Kidney epithelial cell (primary cell): ENCODE measurements around the gene MYL3. TPM values are rescaled to one million over a fixed set of nuclear protein-coding genes. Genes with fewer than 3 reads are reported as not detected.

Source experiments
- DNase-seq: peaks from one replicate; pipeline ENCODE4 v3.0.0-alpha.2; 2010; ENCODE audit warnings: low read depth
- H3K27me3 ChIP-seq: 2 replicates; pipeline ENCODE4 v1.6.0; 2011; ENCODE audit warnings: low read length; ENCODE audit not compliant: control insufficient read depth, insufficient read depth
- H3K36me3 ChIP-seq: 2 replicates; pipeline ENCODE4 v1.5.1; 2011; ENCODE audit warnings: low read length; ENCODE audit not compliant: control insufficient read depth, insufficient read depth
- H3K4me3 ChIP-seq: 2 replicates; pipeline ENCODE4 v1.5.1; 2011; ENCODE audit warnings: low read depth, mild to moderate bottlenecking, control low read depth, low read length
- total RNA-seq: library from RNA; depleted of rRNA; stranded (reverse); fragments of >200 nt; gene quantifications from 2 replicates; pipeline ENCODE4 v1.2.3, GENCODE V29; 2015
- TF ChIP-seq, protein P1 (sequence below): IDR thresholded peaks from 2 replicates; pipeline ENCODE4 v1.5.1; 2011; ENCODE audit warnings: mild to moderate bottlenecking, moderate library complexity, low read length, control low read depth, inconsistent platforms; ENCODE audit not compliant: insufficient read depth, poor library complexity, severe bottlenecking

MYL3 gene
- total RNA-seq, 1 donor from 2014 or later = 0.54 TPM

DNA sequence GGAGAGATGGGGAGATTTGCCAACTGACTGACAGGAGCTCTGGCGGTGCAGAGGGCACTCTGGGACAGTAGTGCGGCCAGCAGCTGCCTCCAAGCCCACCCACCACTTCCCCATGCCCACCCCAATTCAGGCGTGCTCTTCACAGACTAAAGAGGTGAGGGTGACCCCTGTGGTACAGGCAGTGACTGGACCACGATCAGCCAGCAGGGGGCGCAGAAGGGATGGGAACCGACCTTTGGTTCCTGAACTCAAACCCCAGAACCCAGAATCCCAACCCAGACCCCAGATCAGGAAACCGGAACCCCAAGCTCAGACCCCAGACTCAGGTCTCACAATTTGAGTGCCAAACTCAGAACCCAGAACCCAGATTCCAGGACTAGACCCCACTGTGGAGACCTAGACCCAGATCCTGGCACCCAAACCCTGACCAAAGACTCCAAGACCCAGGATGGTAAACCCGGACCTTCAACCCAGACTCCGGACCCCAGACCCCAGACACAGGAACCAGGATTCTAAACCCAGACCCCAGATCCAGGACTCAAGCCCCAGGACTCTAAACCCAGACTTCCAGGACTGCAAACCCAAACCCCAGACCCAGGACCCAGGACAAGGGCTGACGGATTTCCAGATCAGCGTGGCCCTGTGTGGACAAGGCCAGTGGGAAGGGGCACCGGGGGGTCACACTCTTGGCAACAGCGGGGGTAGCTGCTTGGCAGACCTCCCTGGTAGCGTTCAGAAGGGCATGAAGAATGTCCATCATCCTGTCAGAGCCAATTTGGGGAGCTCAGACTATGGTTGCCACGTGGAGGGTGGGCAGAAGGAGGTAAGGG, 3.7 kb upstream of the MYL3 start:
- no peaks in the 10 kb centered on the region for H3K36me3 ChIP-seq
- TF ChIP-seq, protein P1, sequence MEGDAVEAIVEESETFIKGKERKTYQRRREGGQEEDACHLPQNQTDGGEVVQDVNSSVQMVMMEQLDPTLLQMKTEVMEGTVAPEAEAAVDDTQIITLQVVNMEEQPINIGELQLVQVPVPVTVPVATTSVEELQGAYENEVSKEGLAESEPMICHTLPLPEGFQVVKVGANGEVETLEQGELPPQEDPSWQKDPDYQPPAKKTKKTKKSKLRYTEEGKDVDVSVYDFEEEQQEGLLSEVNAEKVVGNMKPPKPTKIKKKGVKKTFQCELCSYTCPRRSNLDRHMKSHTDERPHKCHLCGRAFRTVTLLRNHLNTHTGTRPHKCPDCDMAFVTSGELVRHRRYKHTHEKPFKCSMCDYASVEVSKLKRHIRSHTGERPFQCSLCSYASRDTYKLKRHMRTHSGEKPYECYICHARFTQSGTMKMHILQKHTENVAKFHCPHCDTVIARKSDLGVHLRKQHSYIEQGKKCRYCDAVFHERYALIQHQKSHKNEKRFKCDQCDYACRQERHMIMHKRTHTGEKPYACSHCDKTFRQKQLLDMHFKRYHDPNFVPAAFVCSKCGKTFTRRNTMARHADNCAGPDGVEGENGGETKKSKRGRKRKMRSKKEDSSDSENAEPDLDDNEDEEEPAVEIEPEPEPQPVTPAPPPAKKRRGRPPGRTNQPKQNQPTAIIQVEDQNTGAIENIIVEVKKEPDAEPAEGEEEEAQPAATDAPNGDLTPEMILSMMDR = peak; percentile 95
- no peak overlapping the region for H3K4me3 ChIP-seq
- no peak for DNase-seq
- H3K27me3 ChIP-seq = no peaks in the 10 kb centered on the region

DNA sequence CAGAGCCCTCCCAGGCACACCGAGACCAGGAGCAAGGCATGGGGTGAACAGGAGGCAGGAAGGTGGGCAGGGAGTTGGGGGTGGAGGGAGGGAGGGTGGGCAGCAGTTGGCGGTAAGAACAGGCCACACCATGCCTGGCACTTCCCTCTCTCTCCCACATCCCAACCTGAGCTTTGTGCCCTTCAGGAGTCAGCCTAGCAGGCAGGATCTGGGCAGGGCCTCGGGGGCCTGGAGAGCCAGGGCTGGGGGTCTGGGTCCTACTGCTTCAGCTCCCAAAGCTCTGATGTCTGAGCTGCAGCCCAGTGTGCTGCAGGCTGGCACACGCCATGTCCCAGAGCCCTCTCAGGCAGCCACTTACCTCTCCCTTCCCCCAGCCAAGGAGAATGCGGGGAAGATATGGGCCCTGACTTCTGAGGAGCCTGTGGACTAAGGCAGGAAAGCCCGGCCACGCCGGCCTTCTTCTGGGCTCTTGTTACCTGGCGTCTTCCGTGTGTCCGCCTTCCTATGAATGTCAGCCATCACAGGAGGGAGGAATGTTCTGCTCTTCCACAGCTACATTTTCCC, 2.9 kb upstream of the MYL3 start:
- H3K4me3 ChIP-seq = no peak overlapping the region
- DNase-seq = no peak
- no peaks in the 10 kb centered on the region for H3K27me3 ChIP-seq
- TF ChIP-seq, protein P1 = no peak
- no peaks in the 10 kb centered on the region for H3K36me3 ChIP-seq

- H3K4me3 ChIP-seq = no peak overlapping the region
- no peak for DNase-seq
- H3K36me3 ChIP-seq = no peaks in the 10 kb centered on the region
- TF ChIP-seq, protein P1 = no peak
- H3K27me3 ChIP-seq = no peaks in the 10 kb centered on the region
Measured at GRCh38 chr3:46865546-46865945, 2.3 kb upstream of the MYL3 start.

GRCh38 chr3:46865031-46865507, 1.8 kb upstream of the MYL3 start:
- Histone ChIP-seq H3K27me3 (no peaks in the 10 kb centered on the region), H3K36me3 (no peaks in the 10 kb centered on the region), H3K4me3 (no peak overlapping the region)
- TF ChIP-seq, protein P1 = no peak
- DNase-seq = no peak

DNA sequence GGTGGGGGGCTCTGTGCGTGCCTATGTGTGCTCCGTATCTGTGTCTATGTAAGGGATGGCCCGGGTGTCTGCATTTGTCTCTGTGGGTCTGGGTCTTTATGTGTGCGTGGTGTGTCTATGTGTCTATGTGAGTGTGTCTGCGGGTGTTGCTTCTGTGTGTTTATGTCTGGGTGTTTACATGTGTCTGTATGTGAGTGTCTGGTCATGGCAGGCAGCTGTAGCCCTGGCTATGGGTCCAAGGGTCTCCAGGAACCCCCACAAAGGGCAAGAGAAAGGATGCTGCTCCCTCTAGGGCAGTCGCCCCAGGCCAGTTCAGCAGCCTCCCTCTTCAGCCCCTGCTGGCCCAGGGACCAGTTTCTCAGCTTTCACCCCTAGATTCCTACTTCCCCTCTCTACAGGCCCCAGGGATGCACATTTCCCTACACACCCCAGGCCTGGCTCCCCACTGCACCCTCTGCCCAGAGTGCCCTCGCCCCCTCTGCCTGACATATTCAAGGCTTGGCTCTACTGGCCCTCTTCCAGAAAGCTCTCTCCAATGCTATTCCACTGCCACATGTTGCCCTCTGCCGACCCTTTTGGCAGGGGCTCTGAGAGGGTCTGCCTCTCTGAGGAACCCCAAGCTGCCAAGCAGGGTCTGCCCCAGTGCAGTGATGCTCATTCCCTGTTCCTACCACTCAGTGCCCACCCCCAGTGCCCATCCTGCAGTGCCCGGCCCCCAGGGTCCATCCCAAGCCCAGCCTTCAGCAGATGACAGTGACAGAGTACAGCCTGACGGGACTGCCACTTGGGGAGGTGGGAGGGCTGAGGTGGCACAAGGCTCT, 1.0 kb upstream of the MYL3 start:
- DNase-seq = no peak
- TF ChIP-seq, protein P1 = no peak
- no peak overlapping the region for H3K4me3 ChIP-seq
- H3K36me3 ChIP-seq = no peaks in the 10 kb centered on the region
- H3K27me3 ChIP-seq = no peaks in the 10 kb centered on the region
